MCF 10A (cell line): Measurements from ENCODE around the gene CENPK. TPM values are rescaled to one million over a fixed set of nuclear protein-coding genes. Genes with fewer than 3 reads are reported as not detected.
A peak's percentile ranks its signal among the peaks of the same experiment; 100 is the strongest.

Source experiments
- BruUV-seq: library from RNA; stranded (reverse); fragments of 400-500 nt; replicated peaks from 2 replicates; lab custom pipeline; 2021; lab: Mats Ljungman, UMichigan
- CTCF ChIA-PET: fragments of 300-600 bp; sonication (Branson Sonifier 250); formaldehyde crosslinking; extraction: SDS; loops from one replicate; lab custom pipeline; 2021; ENCODE audit warnings: antibody characterized with exemption, inconsistent platforms; lab: Yijun Ruan, JAX
- POLR2A ChIA-PET: fragments of 300-600, 350-650 bp; sonication (Branson Sonifier 250); formaldehyde crosslinking; extraction: SDS; loops from one replicate; lab custom pipeline; 2020; ENCODE audit warnings: antibody characterized with exemption, inconsistent platforms; lab: Yijun Ruan, JAX
- DNase-seq: peaks from one replicate; pipeline ENCODE4 v3.0.0-alpha.2; 2018; ENCODE audit not compliant: unreplicated experiment
- H3K27ac Mint-ChIP-seq: one replicate; pipeline ENCODE4 v1.8.0; 2022; ENCODE audit warnings: mild to moderate bottlenecking, low read depth, mixed read lengths; ENCODE audit not compliant: unreplicated experiment
- H3K27me3 Mint-ChIP-seq: one replicate; pipeline ENCODE4 v1.8.0; 2022; ENCODE audit warnings: mixed read lengths; ENCODE audit not compliant: insufficient read depth, unreplicated experiment
- H3K36me3 Mint-ChIP-seq: one replicate; pipeline ENCODE4 v1.8.0; 2022; ENCODE audit warnings: mild to moderate bottlenecking, moderate library complexity, mixed read lengths; ENCODE audit not compliant: insufficient read depth, unreplicated experiment
- H3K4me1 Mint-ChIP-seq: one replicate; pipeline ENCODE4 v1.8.0; 2022; ENCODE audit warnings: mixed read lengths; ENCODE audit not compliant: insufficient read depth, unreplicated experiment
- H3K4me3 Mint-ChIP-seq: one replicate; pipeline ENCODE4 v1.8.0; 2022; ENCODE audit warnings: mild to moderate bottlenecking, moderate library complexity, mixed read lengths; ENCODE audit not compliant: unreplicated experiment
- H3K9me3 Mint-ChIP-seq: one replicate; pipeline ENCODE4 v1.8.0; 2022; ENCODE audit warnings: mixed read lengths; ENCODE audit not compliant: unreplicated experiment
- CTCF ChIP-seq: fragments of 200-600 bp; IDR thresholded peaks from one replicate; pipeline ENCODE4 v1.8.0; 2022; ENCODE audit warnings: antibody characterized with exemption, mild to moderate bottlenecking; ENCODE audit not compliant: unreplicated experiment
- intact Hi-C: fragments of 100-400 bp; cut with micrococcal nuclease; formaldehyde crosslinking; loops from 2 replicates; pipeline ENCODE4 v1.14.1; 2022
- total RNA-seq: library from RNA; stranded (reverse); gene quantifications from 2 replicates; pipeline ENCODE4 v1.2.3, GENCODE V29; 2022

The CENPK gene
- total RNA-seq, 1 experiment from 2014 or later: 15.3 TPM

- Mint-ChIP-seq H3K27ac (no peak overlapping the region), H3K4me3 (no peak overlapping the region), H3K9me3 (no peaks in the 10 kb centered on the region), H3K27me3 (no peaks in the 10 kb centered on the region), H3K4me1 (peaks cover 10% of the 10 kb centered on the region), H3K36me3 (peaks cover 6% of the 10 kb centered on the region)
- ChIA-PET POLR2A (interaction anchor here (0.6 to 4.0 kb wide), 10 partner anchors 9 to 712 kb away, joined by 3 to 26 read pairs (median 5); partner anchors contain the start of genes CENPK, CWC27, PPWD1 and SREK1IP1), CTCF (interaction anchor here (0.6 to 10.1 kb wide), 6 partner anchors 45 to 697 kb away, joined by 3 to 143 read pairs (median 4); no protein-coding TSS in a partner anchor)
- TF ChIP-seq CTCF: no peak
- TSS peak; percentile 38 for BruUV-seq
- peak; percentile 74 for DNase-seq
- intact Hi-C loops: loop anchor here (5.0 kb wide), 2 partner anchors 273 to 403 kb away; no protein-coding TSS in a partner anchor
Observed at GRCh38 chr5:65480306-65480865, 82.6 kb downstream of the CENPK start.

DNA sequence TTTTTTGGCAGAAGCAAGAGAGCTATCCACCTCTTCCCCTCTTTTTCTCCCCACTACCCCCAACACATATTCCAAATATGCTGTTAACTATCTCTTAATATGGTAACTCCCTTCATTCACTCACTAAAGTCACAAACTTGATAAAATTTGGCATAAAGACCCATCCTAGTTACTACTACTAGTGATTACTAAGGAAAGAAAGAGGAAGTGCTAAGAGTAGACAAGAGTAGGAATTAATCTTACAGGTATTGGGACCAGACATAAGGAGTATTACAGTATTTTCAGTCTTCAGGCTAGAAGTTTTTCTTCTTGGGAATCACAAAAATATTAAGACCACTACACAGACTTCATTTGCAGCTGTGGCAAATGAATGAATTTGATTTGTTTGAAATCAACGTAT lies 83.4 kb downstream of the CENPK start:
- intact Hi-C loops: no loop called here
- DNase-seq: no peak
- Mint-ChIP-seq H3K27me3 (no peaks in the 10 kb centered on the region), H3K9me3 (no peaks in the 10 kb centered on the region), H3K4me3 (no peak overlapping the region), H3K27ac (no peak overlapping the region), H3K36me3 (peaks cover 6% of the 10 kb centered on the region), H3K4me1 (peaks cover 14% of the 10 kb centered on the region)
- POLR2A ChIA-PET: interaction anchor here (0.7 to 1.4 kb wide), 4 partner anchors 12 to 83 kb away, joined by 3 to 6 read pairs (median 3); partner anchors contain the start of genes CENPK and PPWD1
- TF ChIP-seq CTCF: no peak
- CTCF ChIA-PET: interaction anchor here (0.8 to 10.1 kb wide), 4 partner anchors 9 to 668 kb away, joined by 4 to 143 read pairs (median 24); no protein-coding TSS in a partner anchor
- BruUV-seq: no TSS peak

GRCh38 chr5:65478336-65478735 lies 84.6 kb downstream of the CENPK start:
- no TSS peak for BruUV-seq

More at GRCh38 chr5:65478336-65478735, 84.6 kb downstream of the CENPK start:
- H3K9me3 Mint-ChIP-seq: no peaks in the 10 kb centered on the region
- ChIA-PET CTCF (interaction anchor here (0.7 kb wide), 1 partner anchor 844 kb away, joined by 3 read pairs; no protein-coding TSS in a partner anchor), POLR2A (interaction anchor here (1.0 kb wide), 1 partner anchor 85 kb away, joined by 3 read pairs; the partner anchor contains the start of genes CENPK and PPWD1)
- H3K4me1 Mint-ChIP-seq: peaks cover 14% of the 10 kb centered on the region
- H3K4me3 Mint-ChIP-seq: no peak overlapping the region
- no peak for DNase-seq
- H3K27me3 Mint-ChIP-seq: no peaks in the 10 kb centered on the region
- intact Hi-C loops: no loop called here
- peaks cover 6% of the 10 kb centered on the region for H3K36me3 Mint-ChIP-seq
- TF ChIP-seq CTCF: no peak
- no peak overlapping the region for H3K27ac Mint-ChIP-seq
